ENCODE data around the gene NIPBL. TPM values are rescaled to one million over a fixed set of nuclear protein-coding genes. Genes with fewer than 3 reads are reported as not detected.
"Not testable (repeated sequence)": the region's sequence is repeated elsewhere in the genome, so short reads cannot be mapped to it uniquely, and the experiment has no call there.

The NIPBL gene
- total RNA-seq, 1 donor from 2014 or later, result 55.8 TPM

- not testable (repeated sequence) for FAIRE-seq; DNase-seq (ENCODE audit: low spot score in 2 of 2)
Measured at GRCh38 chr5:36901077-36901476, 24.5 kb downstream of the NIPBL start.

- FAIRE-seq, result no peak
- DNase-seq (ENCODE audit: low spot score in 2 of 2), result no peak
Measured at GRCh38 chr5:36901856-36902255, 25.3 kb downstream of the NIPBL start.

GRCh38 chr5:36902353-36902752, 25.8 kb downstream of the NIPBL start:
- no peak for DNase-seq (ENCODE audit: low spot score in 2 of 2)
- no peak for FAIRE-seq

- no peak for DNase-seq (ENCODE audit: low spot score in 2 of 2)
- FAIRE-seq, result no peak
Measured at GRCh38 chr5:36904677-36905076, 28.1 kb downstream of the NIPBL start.

- no peak for DNase-seq (ENCODE audit: low spot score in 2 of 2)
- no peak for FAIRE-seq
Measured at GRCh38 chr5:36908544-36909260, 32.1 kb downstream of the NIPBL start.

GRCh38 chr5:36915653-36916052, 39.1 kb downstream of the NIPBL start:
- no peak for FAIRE-seq

DNA sequence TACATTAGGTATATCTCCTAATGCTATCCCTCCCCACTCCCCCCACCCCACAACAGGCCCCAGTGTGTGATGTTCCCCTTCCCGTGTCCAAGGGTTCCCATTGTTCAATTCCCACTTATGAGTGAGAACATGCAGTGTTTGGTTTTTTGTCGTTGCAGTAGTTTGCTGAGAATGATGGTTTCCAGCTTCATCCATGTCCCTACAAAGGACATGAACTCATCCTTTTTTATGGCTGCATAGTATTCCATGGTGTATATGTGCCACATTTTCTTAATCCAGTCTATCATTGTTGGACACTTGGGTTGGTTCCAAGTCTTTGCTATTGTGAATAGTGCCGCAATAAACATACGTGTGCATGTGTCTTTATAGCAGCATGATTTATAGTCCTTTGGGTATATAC, 40.0 kb downstream of the NIPBL start:
- FAIRE-seq; DNase-seq (ENCODE audit: low spot score in 2 of 2): not testable (repeated sequence)

More at GRCh38 chr5:36915653-36916052, 39.1 kb downstream of the NIPBL start:
- DNase-seq (ENCODE audit: low spot score in 2 of 2), result no peak

DNA sequence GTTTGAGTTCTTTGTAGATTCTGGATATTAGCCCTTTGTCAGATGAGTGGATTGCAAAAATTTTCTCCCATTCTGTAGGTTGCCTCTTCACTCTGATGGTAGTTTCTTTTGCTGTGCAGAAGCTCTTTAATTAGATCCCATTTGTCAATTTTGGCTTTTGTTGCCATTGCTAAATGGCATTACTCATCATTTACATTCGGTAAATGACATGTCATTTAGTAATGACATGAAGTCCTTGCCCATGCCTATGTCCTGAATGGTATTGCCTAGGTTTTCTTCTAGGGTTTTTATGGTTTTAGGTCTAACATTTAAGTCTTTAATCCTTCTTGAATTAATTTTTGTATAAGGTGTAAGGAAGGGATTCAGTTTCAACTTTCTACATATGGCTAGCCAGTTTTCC, 40.8 kb downstream of the NIPBL start:
- DNase-seq (ENCODE audit: low spot score in 2 of 2); FAIRE-seq: not testable (repeated sequence)

- FAIRE-seq (no peak), DNase-seq (ENCODE audit: low spot score in 2 of 2) (no peak)
Measured at GRCh38 chr5:36919238-36919637, 42.7 kb downstream of the NIPBL start.

GRCh38 chr5:36919650-36920049, 43.1 kb downstream of the NIPBL start:
- DNase-seq (ENCODE audit: low spot score in 2 of 2) (no peak), FAIRE-seq (no peak)

DNA sequence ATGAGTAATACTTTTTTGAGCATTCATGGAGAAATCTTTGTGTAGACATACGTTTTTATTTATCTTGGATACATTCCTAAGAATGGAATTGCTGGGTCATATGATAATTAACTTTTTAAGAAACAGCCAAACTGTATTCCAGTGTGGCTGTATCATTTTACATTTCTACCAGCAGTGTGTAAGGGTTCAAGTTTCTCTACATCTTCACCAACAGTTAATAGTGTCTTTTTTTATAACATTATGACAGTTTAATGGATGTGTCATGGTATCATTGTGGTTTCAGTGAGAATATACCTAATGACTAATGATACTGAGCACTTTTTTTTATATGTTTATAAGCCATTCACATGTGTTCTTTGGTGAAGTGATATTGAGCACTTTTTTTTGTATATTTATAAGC, 52.4 kb downstream of the NIPBL start:
- no peak for FAIRE-seq
- no peak for DNase-seq (ENCODE audit: low spot score in 2 of 2)

- peak; percentile 8 for FAIRE-seq
- DNase-seq (ENCODE audit: low spot score in 2 of 2), result no peak
Measured at GRCh38 chr5:36929438-36929837, 52.9 kb downstream of the NIPBL start.

DNA sequence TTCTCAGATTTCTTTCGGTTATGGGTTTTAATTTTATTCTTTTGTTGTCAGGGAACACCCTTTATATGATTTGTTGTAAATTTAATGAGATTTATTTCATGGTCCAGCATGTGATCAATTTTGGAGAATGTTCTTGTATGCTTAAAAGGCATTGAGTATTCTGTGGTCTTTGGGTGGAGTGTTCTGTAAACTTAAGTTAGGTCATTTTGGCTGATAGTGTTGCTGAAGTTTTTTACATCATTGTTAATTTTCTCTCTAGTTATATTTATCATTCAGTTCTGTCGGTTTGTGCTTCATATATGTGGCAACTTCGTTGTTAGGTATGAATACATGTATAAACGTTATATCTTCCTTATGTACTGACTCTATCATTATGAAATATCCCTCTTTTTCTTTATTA, 55.5 kb downstream of the NIPBL start:
- FAIRE-seq, result no peak

GRCh38 chr5:36932699-36933098, 56.1 kb downstream of the NIPBL start:
- DNase-seq (ENCODE audit: low spot score in 2 of 2), result no peak
- no peak for FAIRE-seq

More for the DNA sequence above, 55.5 kb downstream of the NIPBL start:
- no peak for DNase-seq (ENCODE audit: low spot score in 2 of 2)

- no peak for FAIRE-seq
Measured at GRCh38 chr5:36934740-36935356, 58.3 kb downstream of the NIPBL start.

DNA sequence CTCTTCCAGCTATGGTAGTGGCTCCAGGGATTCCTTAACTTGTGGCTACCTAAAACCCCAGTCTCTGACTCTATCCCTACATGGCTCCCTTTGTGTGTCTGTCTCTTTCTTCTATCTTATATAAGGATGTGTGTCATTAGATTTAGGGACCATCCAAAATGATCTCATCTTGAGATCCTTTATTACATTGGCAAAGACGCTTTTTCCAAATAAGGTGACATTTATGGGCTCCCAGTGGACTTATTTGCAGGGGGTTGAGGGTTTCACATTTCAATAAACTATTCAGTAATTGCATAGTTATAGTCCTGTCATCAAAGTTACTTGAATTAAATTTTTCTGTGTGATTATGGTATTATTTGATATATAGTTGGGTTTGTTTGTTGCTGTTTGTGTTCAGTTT, 59.2 kb downstream of the NIPBL start:
- DNase-seq (ENCODE audit: low spot score in 2 of 2) (no peak), FAIRE-seq (no peak)

More at GRCh38 chr5:36934740-36935356, 58.3 kb downstream of the NIPBL start:
- no peak for DNase-seq (ENCODE audit: low spot score in 2 of 2)

- DNase-seq (ENCODE audit: low spot score in 2 of 2), result no peak
- no peak for FAIRE-seq
Measured at GRCh38 chr5:36936309-36936708, 59.7 kb downstream of the NIPBL start.

- FAIRE-seq (no peak), DNase-seq (ENCODE audit: low spot score in 2 of 2) (no peak)
Measured at GRCh38 chr5:36938129-36938528, 61.6 kb downstream of the NIPBL start.

- DNase-seq (ENCODE audit: low spot score in 2 of 2) (no peak), FAIRE-seq (no peak)
Measured at GRCh38 chr5:36939969-36940858, 63.6 kb downstream of the NIPBL start.

GRCh38 chr5:36943584-36943983, 67.0 kb downstream of the NIPBL start:
- FAIRE-seq (no peak), DNase-seq (ENCODE audit: low spot score in 2 of 2) (no peak)

DNA sequence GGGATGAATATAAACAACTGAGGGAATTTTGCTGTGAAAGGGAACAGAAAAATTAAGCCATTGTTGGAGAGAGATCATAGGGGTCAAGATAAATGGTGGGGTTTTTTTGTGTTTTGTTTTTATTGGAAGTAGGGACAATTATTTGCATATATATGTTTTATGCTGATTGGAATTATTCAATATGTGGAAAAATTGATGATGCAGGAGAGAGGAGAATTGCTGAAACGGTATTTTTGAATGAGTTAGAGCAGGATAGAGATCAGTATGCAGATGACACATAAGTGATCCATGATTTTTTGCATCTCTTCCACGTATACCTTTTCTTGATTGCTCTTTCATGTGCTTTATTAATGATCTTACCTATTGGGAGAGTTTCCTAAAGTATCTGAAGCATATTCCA, 67.5 kb downstream of the NIPBL start:
- DNase-seq (ENCODE audit: low spot score in 2 of 2) (no peak), FAIRE-seq (no peak)

All from frontal cortex (tissue), 4 donors.